SK-N-SH (cell line): ENCODE results near the gene FTSJ1. TPM values are rescaled to one million over a fixed set of nuclear protein-coding genes. Genes with fewer than 3 reads are reported as not detected.

Source experiments
- CTCF ChIA-PET: fragments of 300-600, 350-600 bp; formaldehyde crosslinking; extraction: SDS; loops from one replicate; lab custom pipeline; 2021; lab: Yijun Ruan, JAX
- POLR2A ChIA-PET: fragments of 350-600 bp; sonication (Branson Sonifier 250); formaldehyde crosslinking; extraction: SDS; loops from one replicate; lab custom pipeline; 2020; ENCODE audit warnings: antibody characterized with exemption, inconsistent platforms; lab: Yijun Ruan, JAX
- DNase-seq: peaks from one replicate; pipeline ENCODE4 v3.0.0; 2012
- H2AFZ ChIP-seq: fragments of 200-600 bp; sonication (generic); 2 replicates; pipeline ENCODE4 v1.8.1; 2016; ENCODE audit warnings: antibody characterized with exemption, mild to moderate bottlenecking, low read depth
- H3F3A ChIP-seq: fragments of 200-600 bp; sonication (generic); replicated peaks from 2 replicates; pipeline ENCODE3; 2016; ENCODE audit warnings: antibody characterized with exemption, mild to moderate bottlenecking; ENCODE audit not compliant: insufficient read depth
- H3K27ac ChIP-seq, 2 experiments: fragments of 200-500 bp in 1 of 2; fragments of 200-600 bp in 1 of 2; sonication (Bioruptor generic) in 1 of 2; sonication (generic), shearing (Covaris generic) in 1 of 2; 2 replicates each; pipeline versions ENCODE4 v1.5.1 to v1.6.1; 2014 to 2016; ENCODE audit warnings: low read depth in 2 of 2, inconsistent platforms in 1 of 2, low read length in 1 of 2, mild to moderate bottlenecking in 1 of 2, mixed read lengths in 1 of 2
- H3K27me3 ChIP-seq: fragments of 200-600 bp; sonication (generic), shearing (Covaris generic); 2 replicates; pipeline ENCODE4 v1.6.1; 2016; ENCODE audit warnings: mixed run types; ENCODE audit not compliant: insufficient read depth
- H3K36me3 ChIP-seq, 2 experiments: fragments of 200-500 bp in 1 of 2; fragments of 200-600 bp in 1 of 2; sonication (Bioruptor generic) in 1 of 2; sonication (generic) in 1 of 2; replicated peaks in 1 of 2; 2 replicates each; pipeline versions ENCODE3 to v1.5.1; 2014 to 2016; ENCODE audit warnings: low read length in 1 of 2, mild to moderate bottlenecking in 1 of 2; ENCODE audit not compliant: insufficient read depth in 2 of 2, control insufficient read depth in 1 of 2
- H3K4me1 ChIP-seq, 2 experiments: fragments of 200-500 bp in 1 of 2; fragments of 200-600 bp in 1 of 2; sonication (Bioruptor generic) in 1 of 2; sonication (generic), shearing (Covaris generic) in 1 of 2; 2 replicates each; pipeline versions ENCODE4 v1.5.1 to v1.6.1; 2014 to 2016; ENCODE audit warnings: low read depth in 1 of 2, low read length in 1 of 2, mixed run types in 1 of 2; ENCODE audit not compliant: insufficient read depth in 2 of 2, control insufficient read depth in 1 of 2
- H3K4me2 ChIP-seq: fragments of 200-600 bp; sonication (generic), shearing (Covaris generic); 2 replicates; pipeline ENCODE4 v1.6.1; 2017; ENCODE audit warnings: mixed run types
- H3K4me3 ChIP-seq, 2 experiments: fragments of 200-500 bp in 1 of 2; fragments of 200-600 bp in 1 of 2; sonication (Bioruptor generic) in 1 of 2; sonication (generic), shearing (Covaris generic) in 1 of 2; 2 replicates each; pipeline versions ENCODE4 v1.5.1 to v1.8.1; 2014 to 2016; ENCODE audit warnings: low read depth in 2 of 2, inconsistent platforms in 1 of 2, low read length in 1 of 2, mild to moderate bottlenecking in 1 of 2, mixed read lengths in 1 of 2, moderate library complexity in 1 of 2
- H3K79me2 ChIP-seq: fragments of 200-600 bp; sonication (generic); 2 replicates; pipeline ENCODE4 v1.8.1; 2017; ENCODE audit warnings: mild to moderate bottlenecking; ENCODE audit not compliant: insufficient read depth
- H3K9ac ChIP-seq: fragments of 200-600 bp; sonication (generic); 2 replicates; pipeline ENCODE4 v1.6.1; 2017; ENCODE audit warnings: mixed run types
- H3K9me2 ChIP-seq: fragments of 200-600 bp; sonication (generic); 2 replicates; pipeline ENCODE4 v1.6.1; 2017; ENCODE audit warnings: mixed run types
- H3K9me3 ChIP-seq: fragments of 200-600 bp; sonication (generic); 2 replicates; pipeline ENCODE4 v1.6.1; 2017; ENCODE audit warnings: mixed run types, mild to moderate bottlenecking, moderate library complexity
- H4K20me1 ChIP-seq: fragments of 200-600 bp; sonication (generic); 2 replicates; pipeline ENCODE4 v1.6.1; 2017; ENCODE audit warnings: mild to moderate bottlenecking, mixed run types; ENCODE audit not compliant: insufficient read depth
- FOSL2 ChIP-seq: IDR thresholded peaks from 2 replicates; pipeline ENCODE4 v1.4.0; 2012; ENCODE audit warnings: low read depth, mild to moderate bottlenecking, moderate library complexity, borderline replicate concordance
- GABPA ChIP-seq: IDR thresholded peaks from 2 replicates; pipeline ENCODE4 v1.4.0; 2012; ENCODE audit warnings: low read depth, mild to moderate bottlenecking
- GATA2 ChIP-seq: sonication (generic); formaldehyde crosslinking; IDR thresholded peaks from 2 replicates; pipeline ENCODE4 v1.5.0; 2020; ENCODE audit warnings: mild to moderate bottlenecking, missing genetic modification reagents
- RAD21 ChIP-seq: IDR thresholded peaks from 2 replicates; pipeline ENCODE4 v1.6.1; 2012; ENCODE audit warnings: mild to moderate bottlenecking, low read length
- SMC3 ChIP-seq: IDR thresholded peaks from 2 replicates; pipeline ENCODE4 v1.6.1; 2012; ENCODE audit warnings: low read depth, low read length, improper control_type of control experiment
- WGBS: methylation state at CpG from one replicate; pipeline ENCODE4 v1.1.6; 2017; ENCODE audit warnings: low lambda C conversion rate; 5-methylcytosine and 5-hydroxymethylcytosine counted together
- polyA plus RNA-seq, 3 experiments: library from polyadenylated mRNA; depleted of rRNA; stranded (reverse); fragments of >200 nt; gene quantifications; 2 replicates each; pipeline ENCODE4 v1.2.3, GENCODE V29; 2012
- TF ChIP-seq, protein P1 (sequence below): IDR thresholded peaks from 2 replicates; pipeline ENCODE4 v1.4.0; 2012; ENCODE audit warnings: low read depth, borderline replicate concordance
- TF ChIP-seq, protein P2 (sequence below): IDR thresholded peaks from 2 replicates; pipeline ENCODE4 v1.4.0; 2012; ENCODE audit warnings: low read depth
- TF ChIP-seq, protein P3 (sequence below): fragments of 200-600 bp; sonication (generic); IDR thresholded peaks from 2 replicates; pipeline ENCODE4 v1.6.1; 2017; ENCODE audit warnings: antibody characterized with exemption, mild to moderate bottlenecking, moderate library complexity
- TF ChIP-seq, protein P4 (sequence below): fragments of 150-350 bp; IDR thresholded peaks from 2 replicates; pipeline ENCODE4 v1.6.1; 2017; ENCODE audit warnings: antibody characterized with exemption, low read length, low read depth, borderline replicate concordance

Gene FTSJ1
- polyA plus RNA-seq, 1 of the 3 experiments (the other 2 are of a cell fraction): 34.1 TPM

DNA sequence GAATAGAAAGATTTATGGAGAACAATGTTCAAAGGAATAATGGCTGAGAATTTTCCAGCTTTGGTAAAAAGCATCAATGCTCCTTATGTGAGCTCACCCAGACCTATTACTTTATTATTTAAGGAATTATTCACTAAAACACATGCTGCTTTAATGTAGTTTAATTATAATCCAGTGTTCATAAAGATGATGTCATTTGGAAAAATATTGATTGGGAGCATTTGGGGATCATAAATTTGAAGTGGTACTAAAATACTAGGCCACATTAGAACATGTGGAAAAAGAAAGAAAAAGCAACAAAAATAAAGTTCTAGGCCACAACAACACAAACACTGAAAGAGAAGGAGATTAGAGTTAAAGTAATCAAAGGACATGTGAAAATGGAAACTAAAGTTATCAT is 25.9 kb upstream of the FTSJ1 start:
- no peaks in the 10 kb centered on the region for H4K20me1 ChIP-seq
- POLR2A ChIA-PET: no interaction called here
- H3K4me1 ChIP-seq: no peaks in the 10 kb centered on the region
- H3K9ac ChIP-seq: no peak overlapping the region
- no peak for DNase-seq
- no peaks in the 10 kb centered on the region for H3K79me2 ChIP-seq
- H2AFZ ChIP-seq: no peak overlapping the region
- TF ChIP-seq, protein P1, sequence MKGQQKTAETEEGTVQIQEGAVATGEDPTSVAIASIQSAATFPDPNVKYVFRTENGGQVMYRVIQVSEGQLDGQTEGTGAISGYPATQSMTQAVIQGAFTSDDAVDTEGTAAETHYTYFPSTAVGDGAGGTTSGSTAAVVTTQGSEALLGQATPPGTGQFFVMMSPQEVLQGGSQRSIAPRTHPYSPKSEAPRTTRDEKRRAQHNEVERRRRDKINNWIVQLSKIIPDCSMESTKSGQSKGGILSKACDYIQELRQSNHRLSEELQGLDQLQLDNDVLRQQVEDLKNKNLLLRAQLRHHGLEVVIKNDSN: no peak
- TF ChIP-seq, all 33 proteins: peak for 0
- H3K4me3 ChIP-seq: no peak overlapping the region
- H3K9me3 ChIP-seq: no peaks in the 10 kb centered on the region
- no peaks in the 10 kb centered on the region for H3K36me3 ChIP-seq
- H3K4me2 ChIP-seq: no peak overlapping the region
- CTCF ChIA-PET: no interaction called here
- no peaks in the 10 kb centered on the region for H3K9me2 ChIP-seq
- H3K27me3 ChIP-seq: peaks cover 23% of the 10 kb centered on the region; the same call in 1 of the 2 replicates
- no peak overlapping the region for H3K27ac ChIP-seq
- H3F3A ChIP-seq: no peaks in the 10 kb centered on the region

DNA sequence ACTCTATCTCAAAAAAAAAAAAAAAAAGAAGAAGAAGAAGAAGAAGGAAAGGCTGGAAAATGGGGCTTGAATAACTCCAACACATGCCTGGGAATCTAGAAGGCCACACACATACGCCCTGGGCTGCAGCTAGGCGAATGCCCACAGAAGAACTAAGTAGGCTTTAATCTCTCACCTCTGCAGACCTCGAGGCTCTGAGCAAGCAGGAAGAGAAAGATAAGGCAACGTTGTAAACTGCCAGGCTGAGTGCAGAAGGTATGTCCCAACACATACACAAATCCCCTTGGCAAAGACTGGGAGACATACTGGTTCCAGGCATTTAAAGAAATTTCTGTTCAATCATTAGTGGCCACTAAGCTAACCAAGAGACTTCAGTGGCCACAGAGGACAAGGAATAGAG is 24.3 kb upstream of the FTSJ1 start:
- H3K9me3 ChIP-seq: no peaks in the 10 kb centered on the region
- H3K9me2 ChIP-seq: no peaks in the 10 kb centered on the region
- H3K27me3 ChIP-seq: peaks cover 18% of the 10 kb centered on the region; the same call in 1 of the 2 replicates
- no peak for DNase-seq
- no peaks in the 10 kb centered on the region for H3F3A ChIP-seq
- no peaks in the 10 kb centered on the region for H4K20me1 ChIP-seq
- no peak overlapping the region for H3K9ac ChIP-seq
- WGBS: 6% methylated on average over 4 of the region's 4 CpGs
- H3K36me3 ChIP-seq: no peaks in the 10 kb centered on the region
- no peak for TF ChIP-seq GABPA
- TF ChIP-seq, protein P2, sequence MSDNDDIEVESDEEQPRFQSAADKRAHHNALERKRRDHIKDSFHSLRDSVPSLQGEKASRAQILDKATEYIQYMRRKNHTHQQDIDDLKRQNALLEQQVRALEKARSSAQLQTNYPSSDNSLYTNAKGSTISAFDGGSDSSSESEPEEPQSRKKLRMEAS: no peak
- TF ChIP-seq FOSL2: no peak
- TF ChIP-seq RAD21: no peak
- TF ChIP-seq GATA2 (CRISPR knock-in tag): no peak
- no peak for TF ChIP-seq SMC3
- TF ChIP-seq, protein P3, sequence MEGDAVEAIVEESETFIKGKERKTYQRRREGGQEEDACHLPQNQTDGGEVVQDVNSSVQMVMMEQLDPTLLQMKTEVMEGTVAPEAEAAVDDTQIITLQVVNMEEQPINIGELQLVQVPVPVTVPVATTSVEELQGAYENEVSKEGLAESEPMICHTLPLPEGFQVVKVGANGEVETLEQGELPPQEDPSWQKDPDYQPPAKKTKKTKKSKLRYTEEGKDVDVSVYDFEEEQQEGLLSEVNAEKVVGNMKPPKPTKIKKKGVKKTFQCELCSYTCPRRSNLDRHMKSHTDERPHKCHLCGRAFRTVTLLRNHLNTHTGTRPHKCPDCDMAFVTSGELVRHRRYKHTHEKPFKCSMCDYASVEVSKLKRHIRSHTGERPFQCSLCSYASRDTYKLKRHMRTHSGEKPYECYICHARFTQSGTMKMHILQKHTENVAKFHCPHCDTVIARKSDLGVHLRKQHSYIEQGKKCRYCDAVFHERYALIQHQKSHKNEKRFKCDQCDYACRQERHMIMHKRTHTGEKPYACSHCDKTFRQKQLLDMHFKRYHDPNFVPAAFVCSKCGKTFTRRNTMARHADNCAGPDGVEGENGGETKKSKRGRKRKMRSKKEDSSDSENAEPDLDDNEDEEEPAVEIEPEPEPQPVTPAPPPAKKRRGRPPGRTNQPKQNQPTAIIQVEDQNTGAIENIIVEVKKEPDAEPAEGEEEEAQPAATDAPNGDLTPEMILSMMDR: no peak
- TF ChIP-seq, protein P4, sequence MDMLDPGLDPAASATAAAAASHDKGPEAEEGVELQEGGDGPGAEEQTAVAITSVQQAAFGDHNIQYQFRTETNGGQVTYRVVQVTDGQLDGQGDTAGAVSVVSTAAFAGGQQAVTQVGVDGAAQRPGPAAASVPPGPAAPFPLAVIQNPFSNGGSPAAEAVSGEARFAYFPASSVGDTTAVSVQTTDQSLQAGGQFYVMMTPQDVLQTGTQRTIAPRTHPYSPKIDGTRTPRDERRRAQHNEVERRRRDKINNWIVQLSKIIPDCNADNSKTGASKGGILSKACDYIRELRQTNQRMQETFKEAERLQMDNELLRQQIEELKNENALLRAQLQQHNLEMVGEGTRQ: no peak
- TF ChIP-seq, all 33 proteins: peak for 0
- CTCF ChIA-PET: no interaction called here
- Histone ChIP-seq H3K79me2 (no peaks in the 10 kb centered on the region), H2AFZ (no peak overlapping the region), H3K27ac (no peak overlapping the region), H3K4me1 (no peaks in the 10 kb centered on the region), H3K4me3 (no peak overlapping the region), H3K4me2 (no peak overlapping the region)
- POLR2A ChIA-PET: no interaction called here
